OCI-LY7 (cell line): Measurements from ENCODE around the gene JPH2. TPM values are rescaled to one million over a fixed set of nuclear protein-coding genes. Genes with fewer than 3 reads are reported as not detected.

Source experiments
- BruUV-seq: library from RNA; stranded (reverse); fragments of 400-500 nt; replicated peaks from 2 replicates; lab custom pipeline; 2021; lab: Mats Ljungman, UMichigan
- CTCF ChIA-PET: fragments of 300-600 bp; sonication (Branson Sonifier 250); formaldehyde crosslinking; loops from one replicate; lab custom pipeline; 2022; ENCODE audit warnings: antibody characterized with exemption; ENCODE audit not compliant: unreplicated experiment; lab: Charles Lee
- POLR2A ChIA-PET: fragments of 300-600 bp; sonication (Branson Sonifier 250); formaldehyde crosslinking; loops from one replicate; lab custom pipeline; 2022; ENCODE audit warnings: antibody characterized with exemption; lab: Charles Lee
- DNase-seq: peaks from one replicate; pipeline ENCODE4 v3.0.0-alpha.2; 2015; ENCODE audit warnings: low spot score
- H2AFZ ChIP-seq: fragments of 200-600 bp; sonication (generic), shearing (Covaris generic); 2 replicates; pipeline ENCODE4 v1.6.1; 2014; ENCODE audit warnings: mild to moderate bottlenecking, antibody characterized with exemption, low read length, moderate library complexity
- H3K27ac ChIP-seq: fragments of 200-600 bp; sonication (generic); 2 replicates; pipeline ENCODE4 v1.5.1; 2014; ENCODE audit warnings: mixed run types, low read depth, mild to moderate bottlenecking, moderate library complexity, low read length, inconsistent platforms; ENCODE audit not compliant: poor library complexity, severe bottlenecking
- H3K36me3 ChIP-seq: fragments of 200-600 bp; sonication (generic); 2 replicates; pipeline ENCODE4 v1.6.1; 2014; ENCODE audit warnings: mild to moderate bottlenecking, antibody characterized with exemption, low read length, moderate library complexity, mixed read lengths; ENCODE audit not compliant: insufficient read depth
- H3K4me1 ChIP-seq: fragments of 200-600 bp; sonication (generic); 2 replicates; pipeline ENCODE4 v1.5.1; 2014; ENCODE audit warnings: mild to moderate bottlenecking, low read length; ENCODE audit not compliant: insufficient read depth, poor library complexity, severe bottlenecking
- H3K4me2 ChIP-seq: fragments of 200-600 bp; sonication (generic); 2 replicates; pipeline ENCODE4 v1.6.1; 2014; ENCODE audit warnings: mild to moderate bottlenecking, low read length
- H3K4me3 ChIP-seq: fragments of 200-600 bp; sonication (generic); 2 replicates; pipeline ENCODE4 v1.5.1; 2014; ENCODE audit warnings: mild to moderate bottlenecking, low read depth, low read length; ENCODE audit not compliant: poor library complexity, severe bottlenecking
- H3K79me2 ChIP-seq: fragments of 200-600 bp; sonication (generic); 2 replicates; pipeline ENCODE4 v1.6.1; 2016; ENCODE audit warnings: low read depth, mild to moderate bottlenecking, low read length, moderate library complexity, mixed read lengths; ENCODE audit not compliant: insufficient read depth
- H3K9me2 ChIP-seq: fragments of 200-600 bp; sonication (generic); 2 replicates; pipeline ENCODE4 v1.6.1; 2016; ENCODE audit warnings: mild to moderate bottlenecking, low read length, mixed read lengths; ENCODE audit not compliant: insufficient read depth
- H3K9me3 ChIP-seq: fragments of 200-600 bp; sonication (generic); 2 replicates; pipeline ENCODE4 v1.6.1; 2014; ENCODE audit warnings: mild to moderate bottlenecking, mixed run types, low read length, mixed read lengths
- H4K20me1 ChIP-seq: fragments of 200-600 bp; sonication (generic); 2 replicates; pipeline ENCODE4 v1.6.1; 2014; ENCODE audit warnings: mild to moderate bottlenecking, antibody characterized with exemption, low read length, moderate library complexity, mixed read lengths; ENCODE audit not compliant: insufficient read depth
- EZH2phosphoT487 ChIP-seq: fragments of 200-600 bp; sonication (generic); IDR thresholded peaks from 2 replicates; pipeline ENCODE4 v1.6.1; 2018; ENCODE audit warnings: low read depth, borderline replicate concordance, mild to moderate bottlenecking, mixed run types, antibody characterized with exemption, low read length, moderate library complexity, mixed read lengths
- intact Hi-C: fragments of 100-400 bp; cut with micrococcal nuclease; formaldehyde crosslinking; loops from one replicate; pipeline ENCODE4 v1.10.0; 2022; ENCODE audit not compliant: unreplicated experiment
- total RNA-seq, 2 experiments: library from RNA; depleted of rRNA in 1 of 2; stranded (reverse); fragments of >200 nt in 1 of 2; shearing (Covaris generic) in 1 of 2; gene quantifications; 2 replicates each; pipeline ENCODE4 v1.2.3, GENCODE V29; 2014 to 2022
- TF ChIP-seq, protein P1 (sequence below): fragments of 200-600 bp; sonication (generic); conservative IDR thresholded peaks from 2 replicates; pipeline ENCODE4 v1.5.1; 2014; ENCODE audit warnings: mild to moderate bottlenecking, antibody characterized with exemption, low read length, moderate library complexity, mixed read lengths

The JPH2 gene
- total RNA-seq, 2 experiments from 2014 or later: not detected

DNA sequence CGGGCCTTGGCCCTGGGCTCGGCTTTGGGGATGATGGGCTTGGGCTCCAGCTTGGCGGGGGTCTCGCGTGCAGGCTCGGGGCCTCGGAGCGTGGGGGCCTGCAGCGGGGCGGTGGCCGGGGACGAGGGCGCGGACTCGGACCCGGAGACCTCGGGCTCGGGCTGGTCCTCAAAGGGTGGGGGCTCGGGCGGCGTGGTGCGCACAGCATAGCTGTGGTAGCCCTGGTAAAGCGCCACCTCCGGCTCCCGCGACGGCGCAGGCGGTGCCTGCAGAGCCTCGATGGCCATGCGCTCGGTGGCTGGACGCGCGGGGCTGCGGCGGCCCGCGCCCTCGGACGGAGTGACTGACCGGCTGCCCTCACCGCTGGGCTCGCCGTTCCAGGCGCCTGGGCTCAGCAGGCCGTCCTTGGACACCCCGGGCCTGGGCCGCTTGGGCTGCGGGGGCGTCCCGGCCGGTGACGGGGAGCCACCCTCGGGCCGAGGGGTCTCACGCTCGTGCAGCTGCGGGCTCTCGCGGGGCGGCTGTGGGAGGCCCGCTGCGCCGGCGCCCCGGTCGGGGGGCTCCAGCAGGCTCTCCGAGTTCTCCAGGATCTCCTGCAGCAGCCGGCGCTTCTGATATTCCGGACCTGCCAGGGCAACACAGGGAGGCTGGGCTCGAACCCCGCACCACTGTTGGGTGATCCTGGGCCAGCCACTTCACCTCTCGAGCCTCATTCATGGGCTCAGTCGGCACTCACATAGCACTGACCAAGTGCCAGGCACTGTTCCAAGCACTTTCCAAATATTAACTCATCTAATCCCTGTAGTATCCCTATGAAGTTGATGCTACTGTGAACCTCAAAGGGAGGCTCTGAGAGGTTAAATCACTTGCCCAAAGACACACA is 71.0 kb downstream of the JPH2 start:
- no peaks in the 10 kb centered on the region for H3K9me3 ChIP-seq
- ChIA-PET CTCF (interaction anchor here (1.0 kb wide), 1 partner anchor 74 kb away, joined by 4 read pairs; no protein-coding TSS in a partner anchor), POLR2A (no interaction called here)
- TF ChIP-seq EZH2phosphoT487: no peak
- TF ChIP-seq, protein P1, sequence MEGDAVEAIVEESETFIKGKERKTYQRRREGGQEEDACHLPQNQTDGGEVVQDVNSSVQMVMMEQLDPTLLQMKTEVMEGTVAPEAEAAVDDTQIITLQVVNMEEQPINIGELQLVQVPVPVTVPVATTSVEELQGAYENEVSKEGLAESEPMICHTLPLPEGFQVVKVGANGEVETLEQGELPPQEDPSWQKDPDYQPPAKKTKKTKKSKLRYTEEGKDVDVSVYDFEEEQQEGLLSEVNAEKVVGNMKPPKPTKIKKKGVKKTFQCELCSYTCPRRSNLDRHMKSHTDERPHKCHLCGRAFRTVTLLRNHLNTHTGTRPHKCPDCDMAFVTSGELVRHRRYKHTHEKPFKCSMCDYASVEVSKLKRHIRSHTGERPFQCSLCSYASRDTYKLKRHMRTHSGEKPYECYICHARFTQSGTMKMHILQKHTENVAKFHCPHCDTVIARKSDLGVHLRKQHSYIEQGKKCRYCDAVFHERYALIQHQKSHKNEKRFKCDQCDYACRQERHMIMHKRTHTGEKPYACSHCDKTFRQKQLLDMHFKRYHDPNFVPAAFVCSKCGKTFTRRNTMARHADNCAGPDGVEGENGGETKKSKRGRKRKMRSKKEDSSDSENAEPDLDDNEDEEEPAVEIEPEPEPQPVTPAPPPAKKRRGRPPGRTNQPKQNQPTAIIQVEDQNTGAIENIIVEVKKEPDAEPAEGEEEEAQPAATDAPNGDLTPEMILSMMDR: no peak
- H3K4me2 ChIP-seq: no peak overlapping the region
- H2AFZ ChIP-seq: no peak overlapping the region
- BruUV-seq: no TSS peak
- intact Hi-C loops: loop anchor here (1.0 kb wide), 1 partner anchor 74 kb away; no protein-coding TSS in a partner anchor
- no peaks in the 10 kb centered on the region for H3K36me3 ChIP-seq
- H3K4me3 ChIP-seq: no peak overlapping the region
- H3K27ac ChIP-seq: no peak overlapping the region
- H3K79me2 ChIP-seq: no peaks in the 10 kb centered on the region
- DNase-seq: no peak
- H3K9me2 ChIP-seq: no peaks in the 10 kb centered on the region
- H3K4me1 ChIP-seq: no peaks in the 10 kb centered on the region
- H4K20me1 ChIP-seq: no peaks in the 10 kb centered on the region

DNA sequence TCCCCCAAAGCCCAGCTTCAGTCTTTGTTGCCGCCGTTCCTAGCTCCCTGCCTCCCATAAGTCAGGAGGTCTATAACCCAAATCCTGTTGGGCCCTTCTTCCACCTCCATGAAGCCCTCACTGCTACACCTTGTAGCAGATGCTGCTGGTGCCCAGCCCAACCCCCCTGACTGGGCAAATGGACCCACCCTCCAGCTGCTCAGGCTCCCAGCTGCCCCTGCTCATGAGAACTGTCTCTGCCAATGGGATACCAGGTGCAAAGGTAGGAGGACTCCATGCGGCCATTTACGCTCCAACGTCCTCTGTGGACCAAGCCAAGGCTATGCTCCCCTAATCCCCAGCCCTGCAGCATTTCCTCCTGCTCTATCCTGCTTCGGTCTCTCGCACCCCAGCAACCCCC is 71.8 kb downstream of the JPH2 start:
- BruUV-seq: no TSS peak
- Histone ChIP-seq H3K27ac (no peak overlapping the region), H2AFZ (no peak overlapping the region), H3K4me1 (no peaks in the 10 kb centered on the region), H3K9me3 (no peaks in the 10 kb centered on the region), H3K9me2 (no peaks in the 10 kb centered on the region), H3K36me3 (no peaks in the 10 kb centered on the region), H3K79me2 (no peaks in the 10 kb centered on the region), H3K4me3 (no peak overlapping the region), H4K20me1 (no peaks in the 10 kb centered on the region), H3K4me2 (no peak overlapping the region)
- ChIA-PET POLR2A (no interaction called here), CTCF (no interaction called here)
- TF ChIP-seq, protein P1: no peak
- no peak for TF ChIP-seq EZH2phosphoT487
- intact Hi-C loops: no loop called here
- no peak for DNase-seq
